Measurements from ENCODE around the gene NKG7.
"Not testable (repeated sequence)": the region's sequence is repeated elsewhere in the genome, so short reads cannot be mapped to it uniquely, and the experiment has no call there.

NKG7 gene

GRCh38 chr19:51372649-51373504, at the start of gene NKG7:
NKG7 (minus strand) TSS chr19:51372654; CDS start chr19:51372535, 119 bp downstream.
- Mint-ChIP-seq H3K36me3 (no peaks in the 10 kb centered on the region), H3K27me3 (no peaks in the 10 kb centered on the region), H3K27ac (no peak within 1 kb of the TSS), H3K4me3 (no peak within 1 kb of the TSS), H3K4me1 (peaks cover 14% of the 10 kb centered on the region), H3K9me3 (no peaks in the 10 kb centered on the region)
- ATAC-seq (ENCODE audit: low read depth), result no peak
- no peak for DNase-seq (ENCODE audit: low spot score in 2 of 2)

DNA sequence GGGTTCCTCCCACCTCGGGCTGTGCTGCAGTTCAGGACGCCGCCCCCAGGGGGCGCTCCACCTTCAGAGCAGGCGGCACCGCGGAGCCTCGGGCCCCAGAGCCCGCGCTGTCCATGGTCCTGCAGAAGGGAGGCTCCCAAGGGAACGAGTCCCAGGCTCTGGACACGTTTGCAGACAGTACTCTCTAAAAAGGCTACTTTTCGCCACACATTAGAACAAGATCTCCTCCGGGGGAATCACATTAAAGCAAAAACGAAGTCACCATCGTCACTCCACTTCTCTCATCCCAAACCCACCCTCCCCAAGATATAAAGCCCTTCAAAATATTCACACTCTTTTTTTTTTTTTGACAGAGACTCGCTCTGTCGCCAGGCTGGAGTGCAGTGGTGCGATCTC, 49.6 kb upstream of the NKG7 start:
- no peak overlapping the region for H3K27ac Mint-ChIP-seq
- H3K27me3 Mint-ChIP-seq, result no peaks in the 10 kb centered on the region
- no peaks in the 10 kb centered on the region for H3K9me3 Mint-ChIP-seq
- peaks cover 12% of the 10 kb centered on the region for H3K4me1 Mint-ChIP-seq
- H3K36me3 Mint-ChIP-seq, result no peaks in the 10 kb centered on the region
- ATAC-seq (ENCODE audit: low read depth) (peak; percentile 14), DNase-seq (ENCODE audit: low spot score in 2 of 2) (peak; percentile 88 to 98)
- H3K4me3 Mint-ChIP-seq, result peak overlapping the region; percentile 8

DNA sequence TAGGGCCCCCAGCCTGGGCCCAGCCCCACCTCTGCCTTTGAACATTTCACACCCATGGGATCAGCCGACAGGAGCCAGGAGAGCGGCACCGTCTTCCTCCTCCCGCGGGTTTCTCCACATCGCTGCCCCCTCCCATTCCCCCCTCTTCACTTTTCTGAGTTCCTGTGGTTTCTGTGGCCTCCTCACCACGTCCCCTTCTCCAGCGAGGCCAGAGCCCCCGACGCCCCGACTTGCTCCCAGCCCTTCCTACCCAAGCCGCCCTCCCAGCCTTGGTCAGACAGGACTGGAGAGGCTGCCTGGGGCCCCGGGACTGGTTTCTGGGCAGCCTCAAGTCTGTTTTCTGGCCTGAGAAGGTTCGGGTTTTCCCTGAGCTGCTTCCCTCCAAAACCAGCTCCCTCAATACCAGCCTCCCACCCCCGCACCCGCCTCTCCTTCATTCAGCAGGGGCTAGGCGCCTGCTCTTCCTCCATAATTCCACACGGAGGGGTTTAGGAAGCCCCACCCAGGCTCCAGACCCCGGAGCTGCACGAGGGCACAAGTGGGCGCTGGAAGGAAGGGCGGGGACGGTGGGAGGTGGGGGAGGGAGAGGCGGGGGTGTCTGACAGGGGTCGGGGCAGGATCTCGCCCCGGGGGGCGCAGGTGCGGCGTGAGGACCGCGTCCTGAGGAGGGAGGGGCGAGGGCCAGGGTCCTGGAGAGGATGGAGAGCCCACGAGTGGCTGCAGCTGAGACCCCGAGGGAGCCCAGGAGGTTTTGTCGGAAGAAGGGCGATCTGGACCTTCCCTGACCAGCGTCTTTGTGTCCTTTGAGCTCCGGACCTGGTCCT, 49.0 kb upstream of the NKG7 start:
- no peak overlapping the region for H3K27ac Mint-ChIP-seq
- no peak for DNase-seq (ENCODE audit: low spot score in 2 of 2)
- no peaks in the 10 kb centered on the region for H3K9me3 Mint-ChIP-seq
- no peaks in the 10 kb centered on the region for H3K27me3 Mint-ChIP-seq
- H3K36me3 Mint-ChIP-seq, result no peaks in the 10 kb centered on the region
- ATAC-seq (ENCODE audit: low read depth), result no peak
- peak overlapping the region; percentile 8 for H3K4me3 Mint-ChIP-seq
- peaks cover 15% of the 10 kb centered on the region for H3K4me1 Mint-ChIP-seq

DNA sequence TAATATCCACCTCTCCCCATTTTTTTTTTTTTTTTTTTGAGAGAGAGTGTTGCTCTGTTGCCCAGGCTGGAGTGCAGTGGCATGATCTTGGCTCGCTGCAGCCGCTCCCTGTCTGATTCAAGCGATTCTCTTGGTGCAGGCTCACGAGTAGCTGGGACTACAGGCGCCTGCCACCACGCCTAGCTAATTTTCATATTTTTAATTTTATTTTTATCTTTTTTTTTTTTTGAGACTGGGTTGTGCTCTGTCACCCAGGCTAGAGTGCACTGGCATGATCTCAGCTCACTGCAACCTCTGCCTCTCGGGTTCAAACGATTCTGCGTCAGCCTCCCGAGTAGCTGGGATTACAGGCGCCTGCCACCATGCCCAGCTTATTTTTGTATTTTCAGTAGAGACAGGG, 48.1 kb upstream of the NKG7 start:
- H3K27me3 Mint-ChIP-seq; H3K9me3 Mint-ChIP-seq; DNase-seq (ENCODE audit: low spot score in 2 of 2); H3K36me3 Mint-ChIP-seq; H3K27ac Mint-ChIP-seq; ATAC-seq (ENCODE audit: low read depth); H3K4me3 Mint-ChIP-seq: not testable (repeated sequence)
- H3K4me1 Mint-ChIP-seq, result peaks cover 16% of the 10 kb centered on the region

DNA sequence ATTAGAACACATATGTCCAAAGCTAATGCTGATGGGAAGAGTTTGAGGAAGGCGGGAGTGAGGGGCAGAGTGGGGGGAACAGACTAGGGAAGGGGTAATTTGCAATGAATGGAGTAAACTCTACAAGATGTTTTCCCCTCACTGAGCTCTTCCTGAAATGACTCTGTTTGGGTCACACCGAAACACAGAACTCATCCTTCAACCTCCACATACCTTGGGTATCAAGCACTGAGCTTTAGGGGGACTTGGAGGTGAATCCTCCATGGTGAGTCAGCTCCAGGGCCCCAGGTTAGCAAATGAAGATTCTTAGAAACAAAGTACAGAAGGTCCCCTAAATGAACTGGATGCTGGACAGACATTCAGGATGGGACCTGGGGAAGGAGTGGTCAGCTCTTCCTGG, 46.3 kb upstream of the NKG7 start:
- peak overlapping the region; percentile 65 for H3K27ac Mint-ChIP-seq
- no peak for DNase-seq (ENCODE audit: low spot score in 2 of 2)
- peaks cover 21% of the 10 kb centered on the region for H3K4me1 Mint-ChIP-seq
- H3K9me3 Mint-ChIP-seq, result no peaks in the 10 kb centered on the region
- no peaks in the 10 kb centered on the region for H3K27me3 Mint-ChIP-seq
- peaks cover 10% of the 10 kb centered on the region for H3K36me3 Mint-ChIP-seq
- no peak for ATAC-seq (ENCODE audit: low read depth)
- H3K4me3 Mint-ChIP-seq, result no peak overlapping the region

GRCh38 chr19:51417810-51418157, 45.3 kb upstream of the NKG7 start:
- peak overlapping the region; percentile 95 for H3K4me3 Mint-ChIP-seq
- peaks cover 15% of the 10 kb centered on the region for H3K36me3 Mint-ChIP-seq
- H3K27ac Mint-ChIP-seq, result peak overlapping the region; percentile 91
- peak; percentile 60 for ATAC-seq (ENCODE audit: low read depth)
- peaks cover 21% of the 10 kb centered on the region for H3K4me1 Mint-ChIP-seq
- no peaks in the 10 kb centered on the region for H3K9me3 Mint-ChIP-seq
- H3K27me3 Mint-ChIP-seq, result no peaks in the 10 kb centered on the region
- no peak for DNase-seq (ENCODE audit: low spot score in 2 of 2)

- Mint-ChIP-seq H3K36me3 (peaks cover 16% of the 10 kb centered on the region), H3K27ac (peak within 1 kb of the TSS; percentile 91), H3K9me3 (no peaks in the 10 kb centered on the region), H3K27me3 (no peaks in the 10 kb centered on the region), H3K4me1 (peaks cover 21% of the 10 kb centered on the region), H3K4me3 (peak within 1 kb of the TSS; percentile 95)
- ATAC-seq (ENCODE audit: low read depth) (peak; percentile 94), DNase-seq (ENCODE audit: low spot score in 2 of 2) (peak; percentile 71 to 77)
Measured at GRCh38 chr19:51417107-51417809, 44.8 kb upstream of the NKG7 start, which contains the start of gene SIGLEC10. SIGLEC10 (minus strand) TSS chr19:51417642; CDS start chr19:51417581, 61 bp downstream.

- H3K9me3 Mint-ChIP-seq; DNase-seq (ENCODE audit: low spot score in 2 of 2); ATAC-seq (ENCODE audit: low read depth); H3K27me3 Mint-ChIP-seq: not testable (repeated sequence)
- H3K4me1 Mint-ChIP-seq, result peaks cover 22% of the 10 kb centered on the region
- peak overlapping the region; percentile 74 for H3K27ac Mint-ChIP-seq
- H3K36me3 Mint-ChIP-seq, result peaks cover 19% of the 10 kb centered on the region
- H3K4me3 Mint-ChIP-seq, result peak overlapping the region; percentile 95
Measured at GRCh38 chr19:51416422-51416821, 44.0 kb upstream of the NKG7 start.

DNA sequence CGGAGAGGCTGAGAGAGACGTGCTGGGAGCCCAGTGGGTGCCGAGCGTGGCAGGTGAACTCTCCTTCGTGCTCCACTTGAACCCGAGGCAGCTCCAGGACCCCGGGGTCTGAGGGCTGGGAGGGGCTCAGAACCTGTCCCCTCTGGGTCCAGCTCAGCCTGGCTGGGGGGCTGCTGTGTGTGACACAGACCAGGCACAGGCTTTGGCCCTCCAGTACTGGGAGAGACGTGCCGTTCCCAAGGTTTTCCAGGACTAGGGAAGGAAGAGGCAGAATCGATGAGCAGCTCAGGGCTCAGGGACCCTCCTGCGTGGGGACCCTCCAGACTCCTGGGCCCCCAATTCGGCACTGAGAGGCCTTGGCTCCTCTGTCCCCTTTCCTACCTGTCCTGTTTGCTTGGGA, 42.7 kb upstream of the NKG7 start:
- Mint-ChIP-seq H3K4me1 (peaks cover 22% of the 10 kb centered on the region), H3K36me3 (peaks cover 24% of the 10 kb centered on the region)
- ATAC-seq (ENCODE audit: low read depth), result no peak

GRCh38 chr19:51410950-51411748, 38.7 kb upstream of the NKG7 start:
- Mint-ChIP-seq H3K36me3 (peaks cover 24% of the 10 kb centered on the region), H3K27me3 (no peaks in the 10 kb centered on the region), H3K4me3 (no peak overlapping the region), H3K27ac (no peak overlapping the region), H3K4me1 (peaks cover 24% of the 10 kb centered on the region), H3K9me3 (no peaks in the 10 kb centered on the region)
- no peak for ATAC-seq (ENCODE audit: low read depth)
- no peak for DNase-seq (ENCODE audit: low spot score in 2 of 2)

More for the DNA sequence above, 42.7 kb upstream of the NKG7 start:
- DNase-seq (ENCODE audit: low spot score in 2 of 2), result no peak
- Mint-ChIP-seq H3K27me3 (no peaks in the 10 kb centered on the region), H3K9me3 (no peaks in the 10 kb centered on the region), H3K27ac (no peak overlapping the region), H3K4me3 (no peak overlapping the region)

- no peaks in the 10 kb centered on the region for H3K9me3 Mint-ChIP-seq
- no peak overlapping the region for H3K4me3 Mint-ChIP-seq
- ATAC-seq (ENCODE audit: low read depth) (peak; percentile 88), DNase-seq (ENCODE audit: low spot score in 2 of 2) (peak in 1 of 2 donors; percentile 42)
- peaks cover 17% of the 10 kb centered on the region for H3K4me1 Mint-ChIP-seq
- peak overlapping the region; percentile 16 for H3K27ac Mint-ChIP-seq
- no peaks in the 10 kb centered on the region for H3K27me3 Mint-ChIP-seq
- H3K36me3 Mint-ChIP-seq, result peaks cover 9% of the 10 kb centered on the region
Measured at GRCh38 chr19:51407511-51408131, 35.2 kb upstream of the NKG7 start.

- no peak for ATAC-seq (ENCODE audit: low read depth)
- H3K36me3 Mint-ChIP-seq, result peaks cover 4% of the 10 kb centered on the region
Measured at GRCh38 chr19:51402117-51402516, 29.7 kb upstream of the NKG7 start.

GRCh38 chr19:51399936-51400335, 27.5 kb upstream of the NKG7 start:
- not testable (repeated sequence) for H3K4me3 Mint-ChIP-seq; H3K9me3 Mint-ChIP-seq; H3K27ac Mint-ChIP-seq; H3K36me3 Mint-ChIP-seq; H3K27me3 Mint-ChIP-seq; ATAC-seq (ENCODE audit: low read depth); DNase-seq (ENCODE audit: low spot score in 2 of 2); H3K4me1 Mint-ChIP-seq

More at GRCh38 chr19:51402117-51402516, 29.7 kb upstream of the NKG7 start:
- no peak overlapping the region for H3K27ac Mint-ChIP-seq
- DNase-seq (ENCODE audit: low spot score in 2 of 2), result no peak
- H3K27me3 Mint-ChIP-seq, result no peaks in the 10 kb centered on the region
- H3K9me3 Mint-ChIP-seq, result peaks cover 6% of the 10 kb centered on the region
- peaks cover 3% of the 10 kb centered on the region for H3K4me1 Mint-ChIP-seq
- no peak overlapping the region for H3K4me3 Mint-ChIP-seq

Measured in memory B cell (primary cell).